Lower leg skin (tissue), 4 donors: ENCODE data around the gene OR3A3. TPM values are rescaled to one million over a fixed set of nuclear protein-coding genes. Genes with fewer than 3 reads are reported as not detected.
"Not testable (repeated sequence)": the region's sequence is repeated elsewhere in the genome, so short reads cannot be mapped to it uniquely, and the experiment has no call there.

ENCODE experiments used
- DNase-seq, 2 donors: peaks; one replicate each; pipeline ENCODE4 v3.0.0-alpha.2; 2019; ENCODE audit warnings: low spot score in 2 of 2
- H3K4me3 ChIP-seq: fragments of 200-600 bp; sonication (generic); 2 replicates; pipeline ENCODE4 v1.5.1; 2017; ENCODE audit warnings: mild to moderate bottlenecking, low read depth; ENCODE audit not compliant: poor library complexity, severe bottlenecking
- POLR2A ChIP-seq, 2 donors: fragments of 450-650 bp; IDR thresholded peaks; one replicate each; pipeline ENCODE4 v1.6.1; 2016 to 2017; ENCODE audit warnings: antibody characterized with exemption in 2 of 2, mild to moderate bottlenecking in 1 of 2, moderate library complexity in 1 of 2
- WGBS, 2 donors: methylation state at CpG; one replicate each; pipeline ENCODE4 v1.1.5; 2018; 5-methylcytosine and 5-hydroxymethylcytosine counted together
- intact Hi-C: fragments of 100-400 bp; cut with DNase I; formaldehyde crosslinking; loops from one replicate; pipeline ENCODE4 v1.15.0; 2023; ENCODE audit warnings: low total_unique reads
- total RNA-seq, 4 donors: library from RNA; depleted of rRNA; stranded (reverse); fragments of >200 nt; gene quantifications; one replicate each; pipeline ENCODE4 v1.1.0, GENCODE V29; 2016
- TF ChIP-seq, protein P1 (sequence below), 3 donors: fragments of 450-650 bp; IDR thresholded peaks; one replicate each; pipeline ENCODE4 v1.5.1; 2016; ENCODE audit warnings: antibody characterized with exemption in 3 of 3, mild to moderate bottlenecking in 3 of 3, moderate library complexity in 2 of 3

OR3A3 gene
- total RNA-seq, 4 donors from 2014 or later, result not detected

- 73 to 84% methylated on average over 3 of the region's 3 CpGs for WGBS, 2 donors
- no peak within 1 kb of the TSS for H3K4me3 ChIP-seq
- TF ChIP-seq, protein P1, sequence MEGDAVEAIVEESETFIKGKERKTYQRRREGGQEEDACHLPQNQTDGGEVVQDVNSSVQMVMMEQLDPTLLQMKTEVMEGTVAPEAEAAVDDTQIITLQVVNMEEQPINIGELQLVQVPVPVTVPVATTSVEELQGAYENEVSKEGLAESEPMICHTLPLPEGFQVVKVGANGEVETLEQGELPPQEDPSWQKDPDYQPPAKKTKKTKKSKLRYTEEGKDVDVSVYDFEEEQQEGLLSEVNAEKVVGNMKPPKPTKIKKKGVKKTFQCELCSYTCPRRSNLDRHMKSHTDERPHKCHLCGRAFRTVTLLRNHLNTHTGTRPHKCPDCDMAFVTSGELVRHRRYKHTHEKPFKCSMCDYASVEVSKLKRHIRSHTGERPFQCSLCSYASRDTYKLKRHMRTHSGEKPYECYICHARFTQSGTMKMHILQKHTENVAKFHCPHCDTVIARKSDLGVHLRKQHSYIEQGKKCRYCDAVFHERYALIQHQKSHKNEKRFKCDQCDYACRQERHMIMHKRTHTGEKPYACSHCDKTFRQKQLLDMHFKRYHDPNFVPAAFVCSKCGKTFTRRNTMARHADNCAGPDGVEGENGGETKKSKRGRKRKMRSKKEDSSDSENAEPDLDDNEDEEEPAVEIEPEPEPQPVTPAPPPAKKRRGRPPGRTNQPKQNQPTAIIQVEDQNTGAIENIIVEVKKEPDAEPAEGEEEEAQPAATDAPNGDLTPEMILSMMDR (IDR thresholded peaks at IDR 0.05), result no peak
- TF ChIP-seq POLR2A (IDR thresholded peaks at IDR 0.05), result no peak
- no peak for DNase-seq
- intact Hi-C loops, result no loop called here
Observed at GRCh38 chr17:3433741-3434140, 22.6 kb downstream of the OR3A3 start, which contains the start of gene OR1E2. Gene OR1E2, minus strand, starts transcription at chr17:3433841. Its CDS starts 0 bp downstream, at chr17:3433841.

GRCh38 chr17:3438368-3438767 is 27.2 kb downstream of the OR3A3 start:
- no peak overlapping the region for H3K4me3 ChIP-seq
- 63 to 77% methylated on average over 1 of the region's 1 CpG for WGBS, 2 donors
- TF ChIP-seq, protein P1 (IDR thresholded peaks at IDR 0.05), result no peak
- no peak for TF ChIP-seq POLR2A (IDR thresholded peaks at IDR 0.05)
- no peak for DNase-seq
- intact Hi-C loops, result no loop called here

DNA sequence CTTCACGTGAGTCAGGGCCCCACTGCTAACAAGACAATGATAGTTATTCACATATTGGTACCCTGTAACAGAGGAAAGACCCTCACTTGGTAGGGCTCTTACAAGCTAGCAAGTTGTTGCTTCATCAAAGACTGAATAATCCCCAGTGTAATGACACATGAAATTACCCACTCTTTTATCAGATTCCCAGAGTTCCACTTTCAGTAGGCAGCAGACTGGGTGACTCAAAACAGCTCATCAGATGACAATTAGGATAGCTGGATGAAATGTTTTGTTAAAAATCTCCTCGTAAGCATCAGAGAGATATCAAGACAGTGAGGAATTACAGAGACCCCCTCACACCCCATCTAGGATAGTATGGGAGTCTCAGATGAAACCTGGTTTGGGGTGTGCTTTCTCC is 29.3 kb downstream of the OR3A3 start:
- WGBS, 2 donors, result 77 to 78% methylated on average over 2 of the region's 2 CpGs
- TF ChIP-seq, protein P1 (IDR thresholded peaks at IDR 0.05), result no peak
- TF ChIP-seq POLR2A (IDR thresholded peaks at IDR 0.05), result no peak
- no peak for DNase-seq
- no peak overlapping the region for H3K4me3 ChIP-seq
- intact Hi-C loops, result no loop called here

- WGBS, 2 donors, result 35 to 44% methylated on average over 2 of the region's 2 CpGs
- TF ChIP-seq, protein P1 (IDR thresholded peaks at IDR 0.05), result no peak
- TF ChIP-seq POLR2A (IDR thresholded peaks at IDR 0.05), result no peak
- H3K4me3 ChIP-seq, result no peak overlapping the region
- no peak for DNase-seq
- intact Hi-C loops, result no loop called here
Observed at GRCh38 chr17:3447625-3448024, 36.5 kb downstream of the OR3A3 start.

- 56 to 62% methylated on average over 2 of the region's 2 CpGs for WGBS, 2 donors
- DNase-seq, result no peak
- no peak overlapping the region for H3K4me3 ChIP-seq
- intact Hi-C loops, result no loop called here
- TF ChIP-seq POLR2A (IDR thresholded peaks at IDR 0.05), result no peak
- TF ChIP-seq, protein P1 (IDR thresholded peaks at IDR 0.05), result no peak
Observed at GRCh38 chr17:3448059-3448665, 37.0 kb downstream of the OR3A3 start.

- intact Hi-C loops, result not testable (repeated sequence)
- WGBS, 2 donors, result 78 to 86% methylated on average over 1 of the region's 1 CpG
Observed at GRCh38 chr17:3466355-3466754, 55.2 kb downstream of the OR3A3 start.

More at GRCh38 chr17:3466355-3466754, 55.2 kb downstream of the OR3A3 start:
- not testable (repeated sequence) for H3K4me3 ChIP-seq, DNase-seq
